ENCODE results near the gene MAP4K3.

MAP4K3 gene

DNA sequence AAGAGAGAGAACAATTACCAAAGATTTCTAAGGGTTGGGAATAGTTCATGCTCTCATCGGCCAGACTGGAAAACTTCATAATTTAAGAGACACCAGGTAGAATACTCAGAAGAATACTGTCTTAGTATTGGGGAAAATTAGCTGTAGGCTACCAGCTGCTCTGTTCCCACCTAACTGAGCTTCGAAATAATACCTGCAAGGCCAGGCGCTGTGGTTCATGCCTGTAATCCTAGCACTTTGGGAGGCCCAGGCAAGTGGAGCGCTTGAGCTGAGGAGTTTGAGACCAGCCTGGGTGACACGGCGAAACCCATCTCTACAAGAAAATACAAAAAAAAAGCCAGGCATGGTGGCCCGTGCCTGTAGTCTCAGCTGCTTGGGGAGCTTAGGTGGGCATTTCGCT is 35.8 kb downstream of the MAP4K3 start:
- no peak overlapping the region for H3K4me3 ChIP-seq (ENCODE audit: low read depth, low read length)
- DNase-seq (ENCODE audit: low read depth) = no peak
- TF ChIP-seq CTCF (IDR thresholded peaks at IDR 0.05; ENCODE audit: control insufficient read depth, extremely low read depth, insufficient read depth) = no peak

DNA sequence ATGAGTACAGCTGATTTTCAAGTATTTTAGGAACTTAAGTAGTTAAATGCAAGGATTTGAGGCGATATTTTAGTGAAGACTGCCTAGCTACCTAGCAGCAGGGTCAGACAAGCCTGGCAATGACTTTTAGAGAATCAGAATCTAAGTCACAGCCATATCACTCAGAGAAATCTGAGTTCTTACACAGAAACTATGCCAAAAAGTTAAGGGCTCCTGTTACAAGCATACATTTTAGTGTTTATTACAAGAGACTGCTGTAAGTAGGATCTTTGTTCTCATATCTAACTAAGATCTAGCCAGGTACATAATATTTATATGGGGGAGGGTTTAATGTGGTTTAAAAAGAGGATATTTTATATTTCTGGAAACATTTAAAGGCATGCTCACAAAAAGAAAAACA is 37.5 kb downstream of the MAP4K3 start:
- TF ChIP-seq CTCF (IDR thresholded peaks at IDR 0.05; ENCODE audit: control insufficient read depth, extremely low read depth, insufficient read depth) = no peak
- DNase-seq (ENCODE audit: low read depth) = no peak
- no peak overlapping the region for H3K4me3 ChIP-seq (ENCODE audit: low read depth, low read length)

DNA sequence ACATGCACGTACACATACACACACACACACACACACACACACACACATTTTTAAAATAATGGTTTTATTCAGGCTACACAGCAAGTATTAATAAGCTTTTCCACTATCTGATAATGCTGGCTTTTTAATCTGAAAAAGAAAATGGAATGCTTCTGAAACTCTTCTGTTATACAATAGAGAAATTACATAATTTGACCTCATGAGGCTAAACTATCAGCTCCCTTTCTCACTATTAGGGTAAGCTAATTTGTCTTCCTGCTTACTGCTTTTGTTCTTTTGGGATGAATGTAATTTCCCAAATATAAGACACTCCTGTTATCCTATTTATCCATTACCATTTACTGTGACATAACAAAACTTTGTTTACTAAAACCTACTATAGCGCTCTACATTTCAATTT is 41.8 kb downstream of the MAP4K3 start:
- DNase-seq (ENCODE audit: low read depth) = no peak
- H3K4me3 ChIP-seq (ENCODE audit: low read depth, low read length) = no peak overlapping the region
- no peak for TF ChIP-seq CTCF (IDR thresholded peaks at IDR 0.05; ENCODE audit: control insufficient read depth, extremely low read depth, insufficient read depth)

DNA sequence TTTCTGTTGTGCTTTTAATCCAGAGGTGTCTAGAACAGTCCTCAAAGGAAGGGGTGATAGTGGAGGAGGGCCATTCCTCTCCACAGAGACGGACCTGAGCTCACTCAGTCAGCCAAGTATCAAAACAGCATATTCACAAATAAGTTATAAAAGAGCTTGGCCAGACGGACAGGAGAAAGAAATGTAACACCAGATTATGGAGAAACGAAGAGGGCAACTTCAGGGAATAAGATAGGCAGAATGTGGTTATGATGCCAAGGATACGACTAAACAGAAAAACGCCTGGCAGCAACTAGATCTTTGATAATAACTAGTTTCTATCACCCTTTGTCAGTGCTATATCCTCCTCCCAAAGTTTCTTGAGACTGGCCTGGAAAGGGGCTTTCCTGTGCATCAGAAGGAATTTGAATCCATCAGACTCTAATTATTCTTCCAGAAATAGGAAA is 42.5 kb downstream of the MAP4K3 start:
- TF ChIP-seq CTCF (IDR thresholded peaks at IDR 0.05; ENCODE audit: control insufficient read depth, extremely low read depth, insufficient read depth) = no peak
- H3K4me3 ChIP-seq (ENCODE audit: low read depth, low read length) = no peak overlapping the region
- no peak for DNase-seq (ENCODE audit: low read depth)

DNA sequence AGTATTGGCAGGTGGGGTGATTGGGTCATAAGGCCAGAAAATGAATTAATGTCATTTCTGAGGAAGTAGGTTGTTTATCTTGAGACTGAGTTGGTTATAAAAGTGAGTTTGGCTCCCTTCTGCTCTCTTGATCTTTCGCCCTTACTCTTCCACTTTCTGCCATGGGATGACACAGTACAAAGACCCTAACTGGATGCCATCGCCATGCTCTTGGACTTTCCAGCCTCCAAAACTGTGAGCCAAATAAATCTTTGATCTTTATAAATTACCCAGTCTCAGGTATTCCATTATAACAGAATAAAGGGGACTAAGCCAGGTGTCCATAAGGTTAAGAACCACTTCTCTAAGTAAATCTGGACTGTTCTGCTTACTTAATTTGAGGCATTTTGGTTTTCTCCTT is 44.4 kb downstream of the MAP4K3 start:
- no peak for DNase-seq (ENCODE audit: low read depth)
- TF ChIP-seq CTCF (IDR thresholded peaks at IDR 0.05; ENCODE audit: control insufficient read depth, extremely low read depth, insufficient read depth) = no peak
- no peak overlapping the region for H3K4me3 ChIP-seq (ENCODE audit: low read depth, low read length)

GRCh38 chr2:39390216-39390615 is 46.9 kb downstream of the MAP4K3 start:
- DNase-seq (ENCODE audit: low read depth) = no peak
- no peak for TF ChIP-seq CTCF (IDR thresholded peaks at IDR 0.05; ENCODE audit: control insufficient read depth, extremely low read depth, insufficient read depth)
- H3K4me3 ChIP-seq (ENCODE audit: low read depth, low read length) = no peak overlapping the region

GRCh38 chr2:39386064-39386463 is 51.0 kb downstream of the MAP4K3 start:
- DNase-seq (ENCODE audit: low read depth) = no peak
- no peak for TF ChIP-seq CTCF (IDR thresholded peaks at IDR 0.05; ENCODE audit: control insufficient read depth, extremely low read depth, insufficient read depth)
- H3K4me3 ChIP-seq (ENCODE audit: low read depth, low read length) = no peak overlapping the region

All from LNCaP clone FGC (cell line).